ENCODE results near the gene ABHD17B. TPM values are rescaled to one million over a fixed set of nuclear protein-coding genes. Genes with fewer than 3 reads are reported as not detected.
A peak's percentile ranks its signal among the peaks of the same experiment; 100 is the strongest.

ABHD17B gene
- polyA plus RNA-seq, 2 of the 4 experiments (the other 2 are of a cell fraction) = 16.6 to 25.3 TPM

GRCh38 chr9:71941060-71941568 lies 30.1 kb upstream of the ABHD17B start:
- no peak for ATAC-seq
- Histone ChIP-seq H3K4me2 (no peak overlapping the region), H3K9me3 (no peaks in the 10 kb centered on the region), H3K4me1 (peaks cover 7% of the 10 kb centered on the region; the same call in 1 of the 3 replicates), H3K27ac (no peak overlapping the region), H3K4me3 (no peak overlapping the region)
- DNase-seq (ENCODE audit: low read depth in 1 of 2, low spot score in 1 of 2) = no peak
- FAIRE-seq = no peak
- POLR2A ChIA-PET = no interaction called here
- CTCF ChIA-PET = no interaction called here
- TF ChIP-seq CTCF (IDR thresholded peaks at IDR 0.05) = no peak
- peak; percentile 64 for TF ChIP-seq MAFK (IDR thresholded peaks at IDR 0.05; ENCODE audit: partially characterized antibody)
- TF ChIP-seq ATOH8 (CRISPR knock-in tag; IDR thresholded peaks at IDR 0.05; ENCODE audit: low read depth) = no peak
- 86% methylated on average over 2 of the region's 2 CpGs for WGBS (ENCODE audit: missing lambda C conversion rate)

- CTCF ChIA-PET = no interaction called here
- Histone ChIP-seq H3K4me3 (no peak overlapping the region), H3K9me3 (no peaks in the 10 kb centered on the region), H3K27ac (no peak overlapping the region), H3K4me2 (no peak overlapping the region), H3K4me1 (no peaks in the 10 kb centered on the region)
- WGBS (ENCODE audit: missing lambda C conversion rate) = 87% methylated on average over 1 of the region's 1 CpG
- FAIRE-seq = peak; percentile 13
- no peak for ATAC-seq
- DNase-seq (ENCODE audit: low read depth in 1 of 2, low spot score in 1 of 2) = no peak
- POLR2A ChIA-PET = no interaction called here
- TF ChIP-seq CEBPB (IDR thresholded peaks at IDR 0.05) (no peak), RCOR1 (IDR thresholded peaks at IDR 0.05; ENCODE audit: low read depth, low read length) (no peak), ZC3H11A (IDR thresholded peaks at IDR 0.05) (no peak), HEYL (CRISPR knock-in tag; IDR thresholded peaks at IDR 0.05) (no peak), USF2 (IDR thresholded peaks at IDR 0.05) (no peak)
Measured at GRCh38 chr9:71937898-71938297, 26.9 kb upstream of the ABHD17B start.

GRCh38 chr9:71937070-71937625 lies 26.2 kb upstream of the ABHD17B start:
- FAIRE-seq (no peak), DNase-seq (ENCODE audit: low read depth in 1 of 2, low spot score in 1 of 2) (no peak), ATAC-seq (no peak)
- TF ChIP-seq ZSCAN20 (CRISPR knock-in tag; IDR thresholded peaks at IDR 0.05) (no peak), RAD21 (conservative IDR thresholded peaks at IDR 0.05 in 1 of 2, IDR thresholded peaks at IDR 0.05 in 1 of 2) (no peak), EHMT2 (IDR thresholded peaks at IDR 0.05; ENCODE audit: low read depth) (no peak)
- Histone ChIP-seq H3K4me1 (no peaks in the 10 kb centered on the region), H3K9me3 (no peaks in the 10 kb centered on the region), H3K4me2 (no peak overlapping the region), H3K4me3 (no peak overlapping the region), H3K27ac (no peak overlapping the region)
- POLR2A ChIA-PET = no interaction called here
- CTCF ChIA-PET = no interaction called here
- 87% methylated on average over 4 of the region's 4 CpGs for WGBS (ENCODE audit: missing lambda C conversion rate)

- TF ChIP-seq HDAC2 (IDR thresholded peaks at IDR 0.05) (no peak), SREBF2 (IDR thresholded peaks at IDR 0.05) (no peak), CTCF (IDR thresholded peaks at IDR 0.05) (no peak)
- no peaks in the 10 kb centered on the region for H3K9me3 ChIP-seq
- DNase-seq (ENCODE audit: low read depth in 1 of 2, low spot score in 1 of 2) (no peak), ATAC-seq (no peak), FAIRE-seq (no peak)
- no peak overlapping the region for H3K27ac ChIP-seq
- ChIA-PET CTCF (interaction anchor here (0.6 kb wide), 1 partner anchor 1232 kb away, joined by 3 read pairs; no protein-coding TSS in a partner anchor), POLR2A (no interaction called here)
- H3K4me2 ChIP-seq = no peak overlapping the region
- no peak overlapping the region for H3K4me3 ChIP-seq
- H3K4me1 ChIP-seq = no peaks in the 10 kb centered on the region
- WGBS (ENCODE audit: missing lambda C conversion rate) = 56% methylated on average over 1 of the region's 1 CpG
Measured at GRCh38 chr9:71936066-71936465, 25.1 kb upstream of the ABHD17B start.

All from A549 (cell line).